Sigmoid colon (tissue), 4 donors: Measurements from ENCODE around the gene USO1.

Experiments
- EP300 ChIP-seq, 4 donors: sonication (generic); formaldehyde crosslinking; IDR thresholded peaks; one replicate each; pipeline ENCODE4 v1.6.1; 2017; ENCODE audit warnings: antibody characterized with exemption in 4 of 4
- POLR2AphosphoS5 ChIP-seq, 4 donors: sonication (generic); formaldehyde crosslinking; IDR thresholded peaks; one replicate each; pipeline ENCODE4 v1.6.1; 2017; ENCODE audit warnings: antibody characterized with exemption in 4 of 4
- TF ChIP-seq, protein P1 (sequence below), 4 experiments: fragments of 450-650 bp in 3 of 4; fragments of 200-600 bp in 1 of 4; IDR thresholded peaks; one replicate each; pipeline ENCODE4 v1.5.1; 2016 to 2019; ENCODE audit warnings: antibody characterized with exemption in 4 of 4, mild to moderate bottlenecking in 3 of 4, moderate library complexity in 2 of 4

- no peak for TF ChIP-seq POLR2AphosphoS5 (IDR thresholded peaks at IDR 0.05)
- TF ChIP-seq, protein P1, sequence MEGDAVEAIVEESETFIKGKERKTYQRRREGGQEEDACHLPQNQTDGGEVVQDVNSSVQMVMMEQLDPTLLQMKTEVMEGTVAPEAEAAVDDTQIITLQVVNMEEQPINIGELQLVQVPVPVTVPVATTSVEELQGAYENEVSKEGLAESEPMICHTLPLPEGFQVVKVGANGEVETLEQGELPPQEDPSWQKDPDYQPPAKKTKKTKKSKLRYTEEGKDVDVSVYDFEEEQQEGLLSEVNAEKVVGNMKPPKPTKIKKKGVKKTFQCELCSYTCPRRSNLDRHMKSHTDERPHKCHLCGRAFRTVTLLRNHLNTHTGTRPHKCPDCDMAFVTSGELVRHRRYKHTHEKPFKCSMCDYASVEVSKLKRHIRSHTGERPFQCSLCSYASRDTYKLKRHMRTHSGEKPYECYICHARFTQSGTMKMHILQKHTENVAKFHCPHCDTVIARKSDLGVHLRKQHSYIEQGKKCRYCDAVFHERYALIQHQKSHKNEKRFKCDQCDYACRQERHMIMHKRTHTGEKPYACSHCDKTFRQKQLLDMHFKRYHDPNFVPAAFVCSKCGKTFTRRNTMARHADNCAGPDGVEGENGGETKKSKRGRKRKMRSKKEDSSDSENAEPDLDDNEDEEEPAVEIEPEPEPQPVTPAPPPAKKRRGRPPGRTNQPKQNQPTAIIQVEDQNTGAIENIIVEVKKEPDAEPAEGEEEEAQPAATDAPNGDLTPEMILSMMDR (IDR thresholded peaks at IDR 0.05): no peak
- TF ChIP-seq EP300 (IDR thresholded peaks at IDR 0.05): no peak
Observed at GRCh38 chr4:75771607-75772006, 47.2 kb downstream of the USO1 start.
